Measurements from ENCODE around the gene SYMPK. TPM values are rescaled to one million over a fixed set of nuclear protein-coding genes. Genes with fewer than 3 reads are reported as not detected.
"Not testable (repeated sequence)": the region's sequence is repeated elsewhere in the genome, so short reads cannot be mapped to it uniquely, and the experiment has no call there.

The SYMPK gene
- total RNA-seq, 1 experiment from 2014 or later = 47.7 TPM

DNA sequence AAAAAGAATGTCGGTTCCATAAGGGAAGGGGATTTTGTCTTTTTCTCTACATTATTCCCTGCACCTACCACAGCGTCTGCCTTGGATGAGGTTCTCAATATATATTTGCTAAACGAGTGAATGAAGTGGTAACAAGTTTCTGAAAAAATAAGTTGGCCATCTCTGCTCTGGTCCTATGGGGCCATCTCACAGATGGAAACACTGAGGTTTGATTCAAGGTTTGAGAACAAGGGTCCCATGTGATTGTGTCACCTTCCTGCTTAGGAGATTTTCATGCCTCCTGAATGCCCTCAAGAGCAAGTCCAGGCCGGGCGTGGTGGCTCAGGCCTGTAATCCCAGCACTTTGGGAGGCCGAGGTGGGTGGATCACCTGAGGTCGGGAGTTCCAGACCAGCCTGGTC is 36.3 kb upstream of the SYMPK start:
- Histone ChIP-seq H3K4me3 (ENCODE audit: low read depth in 2 of 2, low read length in 2 of 2) (no peak overlapping the region), H3K27me3 (ENCODE audit: control insufficient read depth, insufficient read depth, low read length) (no peaks in the 10 kb centered on the region), H3K4me1 (ENCODE audit: control insufficient read depth, insufficient read depth, low read length) (peaks cover 3% of the 10 kb centered on the region), H3K27ac (ENCODE audit: low read length) (no peak overlapping the region), H3K36me3 (ENCODE audit: control insufficient read depth, insufficient read depth, low read length) (peaks cover 2% of the 10 kb centered on the region; the same call in 1 of the 2 replicates), H3K9me3 (ENCODE audit: control insufficient read depth, insufficient read depth, low read depth, low read length) (no peaks in the 10 kb centered on the region)
- no peak for ATAC-seq
- CTCF ChIA-PET = no interaction called here
- POLR2A ChIA-PET = no interaction called here
- no TSS peak for BruUV-seq (replicated peaks)
- DNase-seq (ENCODE audit: low read depth, low spot score) = no peak
- in situ Hi-C loops (cut with HindIII; ENCODE audit: low pct_unique_long_range_greater_than_20kb, low sequenced_read_pairs) = no loop called here
- intact Hi-C loops (cut with micrococcal nuclease; ENCODE audit: unreplicated experiment) = no loop called here
- TF ChIP-seq SIN3A (IDR thresholded peaks at IDR 0.05; ENCODE audit: borderline replicate concordance, insufficient read depth, low read depth, low read length) = no peak
- TF ChIP-seq, protein P1, sequence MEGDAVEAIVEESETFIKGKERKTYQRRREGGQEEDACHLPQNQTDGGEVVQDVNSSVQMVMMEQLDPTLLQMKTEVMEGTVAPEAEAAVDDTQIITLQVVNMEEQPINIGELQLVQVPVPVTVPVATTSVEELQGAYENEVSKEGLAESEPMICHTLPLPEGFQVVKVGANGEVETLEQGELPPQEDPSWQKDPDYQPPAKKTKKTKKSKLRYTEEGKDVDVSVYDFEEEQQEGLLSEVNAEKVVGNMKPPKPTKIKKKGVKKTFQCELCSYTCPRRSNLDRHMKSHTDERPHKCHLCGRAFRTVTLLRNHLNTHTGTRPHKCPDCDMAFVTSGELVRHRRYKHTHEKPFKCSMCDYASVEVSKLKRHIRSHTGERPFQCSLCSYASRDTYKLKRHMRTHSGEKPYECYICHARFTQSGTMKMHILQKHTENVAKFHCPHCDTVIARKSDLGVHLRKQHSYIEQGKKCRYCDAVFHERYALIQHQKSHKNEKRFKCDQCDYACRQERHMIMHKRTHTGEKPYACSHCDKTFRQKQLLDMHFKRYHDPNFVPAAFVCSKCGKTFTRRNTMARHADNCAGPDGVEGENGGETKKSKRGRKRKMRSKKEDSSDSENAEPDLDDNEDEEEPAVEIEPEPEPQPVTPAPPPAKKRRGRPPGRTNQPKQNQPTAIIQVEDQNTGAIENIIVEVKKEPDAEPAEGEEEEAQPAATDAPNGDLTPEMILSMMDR (IDR thresholded peaks at IDR 0.05) = no peak
- TF ChIP-seq, protein P2, sequence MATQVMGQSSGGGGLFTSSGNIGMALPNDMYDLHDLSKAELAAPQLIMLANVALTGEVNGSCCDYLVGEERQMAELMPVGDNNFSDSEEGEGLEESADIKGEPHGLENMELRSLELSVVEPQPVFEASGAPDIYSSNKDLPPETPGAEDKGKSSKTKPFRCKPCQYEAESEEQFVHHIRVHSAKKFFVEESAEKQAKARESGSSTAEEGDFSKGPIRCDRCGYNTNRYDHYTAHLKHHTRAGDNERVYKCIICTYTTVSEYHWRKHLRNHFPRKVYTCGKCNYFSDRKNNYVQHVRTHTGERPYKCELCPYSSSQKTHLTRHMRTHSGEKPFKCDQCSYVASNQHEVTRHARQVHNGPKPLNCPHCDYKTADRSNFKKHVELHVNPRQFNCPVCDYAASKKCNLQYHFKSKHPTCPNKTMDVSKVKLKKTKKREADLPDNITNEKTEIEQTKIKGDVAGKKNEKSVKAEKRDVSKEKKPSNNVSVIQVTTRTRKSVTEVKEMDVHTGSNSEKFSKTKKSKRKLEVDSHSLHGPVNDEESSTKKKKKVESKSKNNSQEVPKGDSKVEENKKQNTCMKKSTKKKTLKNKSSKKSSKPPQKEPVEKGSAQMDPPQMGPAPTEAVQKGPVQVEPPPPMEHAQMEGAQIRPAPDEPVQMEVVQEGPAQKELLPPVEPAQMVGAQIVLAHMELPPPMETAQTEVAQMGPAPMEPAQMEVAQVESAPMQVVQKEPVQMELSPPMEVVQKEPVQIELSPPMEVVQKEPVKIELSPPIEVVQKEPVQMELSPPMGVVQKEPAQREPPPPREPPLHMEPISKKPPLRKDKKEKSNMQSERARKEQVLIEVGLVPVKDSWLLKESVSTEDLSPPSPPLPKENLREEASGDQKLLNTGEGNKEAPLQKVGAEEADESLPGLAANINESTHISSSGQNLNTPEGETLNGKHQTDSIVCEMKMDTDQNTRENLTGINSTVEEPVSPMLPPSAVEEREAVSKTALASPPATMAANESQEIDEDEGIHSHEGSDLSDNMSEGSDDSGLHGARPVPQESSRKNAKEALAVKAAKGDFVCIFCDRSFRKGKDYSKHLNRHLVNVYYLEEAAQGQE (IDR thresholded peaks at IDR 0.05; ENCODE audit: insufficient read depth in 1 of 2, low read depth in 2 of 2, low read length in 1 of 2) = no peak
- no peak for TF ChIP-seq TCF7L2 (IDR thresholded peaks at IDR 0.05; ENCODE audit: low read depth, low read length)
- TF ChIP-seq POLR2AphosphoS5 (IDR thresholded peaks at IDR 0.05; ENCODE audit: low read depth, low read length) = no peak

DNA sequence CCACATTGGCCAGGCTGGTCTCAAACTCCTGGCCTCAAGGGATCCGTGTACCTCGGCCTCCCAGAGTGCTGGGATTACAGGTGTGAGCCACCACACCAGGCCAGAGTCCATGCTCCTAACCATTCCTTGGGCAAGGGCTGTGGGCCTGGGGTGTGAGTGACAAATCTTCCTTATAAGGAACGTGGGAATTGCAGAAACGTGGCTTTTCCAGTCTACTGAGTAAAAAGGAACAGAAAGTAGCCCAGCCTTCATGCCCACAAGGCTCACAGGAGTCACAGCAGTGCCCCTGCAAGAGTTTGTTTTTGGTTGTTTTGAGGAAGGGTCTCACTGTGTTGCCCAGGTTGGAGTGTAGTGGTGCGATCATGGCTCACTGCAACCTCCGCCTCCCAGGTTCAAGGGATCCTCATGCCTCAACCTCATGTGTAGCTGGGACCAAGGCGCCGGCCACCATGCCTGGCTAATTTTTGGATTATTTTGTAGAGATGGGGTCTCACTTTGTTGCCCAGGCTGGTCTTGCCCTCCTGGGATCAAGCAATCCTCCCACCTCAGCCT is 34.4 kb upstream of the SYMPK start:
- DNase-seq (ENCODE audit: low read depth, low spot score) (no peak), ATAC-seq (no peak)
- TF ChIP-seq, protein P2 (IDR thresholded peaks at IDR 0.05; ENCODE audit: insufficient read depth in 1 of 2, low read depth in 2 of 2, low read length in 1 of 2) = no peak
- TF ChIP-seq, protein P1 (IDR thresholded peaks at IDR 0.05) = no peak
- TF ChIP-seq TCF7L2 (IDR thresholded peaks at IDR 0.05; ENCODE audit: low read depth, low read length) = no peak
- no peak for TF ChIP-seq POLR2AphosphoS5 (IDR thresholded peaks at IDR 0.05; ENCODE audit: low read depth, low read length)
- TF ChIP-seq SIN3A (IDR thresholded peaks at IDR 0.05; ENCODE audit: borderline replicate concordance, insufficient read depth, low read depth, low read length) = no peak
- Histone ChIP-seq H3K9me3 (ENCODE audit: control insufficient read depth, insufficient read depth, low read depth, low read length) (no peaks in the 10 kb centered on the region), H3K4me1 (ENCODE audit: control insufficient read depth, insufficient read depth, low read length) (peaks cover 3% of the 10 kb centered on the region), H3K36me3 (ENCODE audit: control insufficient read depth, insufficient read depth, low read length) (peaks cover 2% of the 10 kb centered on the region; the same call in 1 of the 2 replicates), H3K27ac (ENCODE audit: low read length) (no peak overlapping the region), H3K4me3 (ENCODE audit: low read depth in 2 of 2, low read length in 2 of 2) (no peak overlapping the region), H3K27me3 (ENCODE audit: control insufficient read depth, insufficient read depth, low read length) (no peaks in the 10 kb centered on the region)
- CTCF ChIA-PET = no interaction called here
- intact Hi-C loops (cut with micrococcal nuclease; ENCODE audit: unreplicated experiment) (no loop called here), in situ Hi-C loops (cut with HindIII; ENCODE audit: low pct_unique_long_range_greater_than_20kb, low sequenced_read_pairs) (no loop called here)
- BruUV-seq (replicated peaks) = no TSS peak
- POLR2A ChIA-PET = no interaction called here

DNA sequence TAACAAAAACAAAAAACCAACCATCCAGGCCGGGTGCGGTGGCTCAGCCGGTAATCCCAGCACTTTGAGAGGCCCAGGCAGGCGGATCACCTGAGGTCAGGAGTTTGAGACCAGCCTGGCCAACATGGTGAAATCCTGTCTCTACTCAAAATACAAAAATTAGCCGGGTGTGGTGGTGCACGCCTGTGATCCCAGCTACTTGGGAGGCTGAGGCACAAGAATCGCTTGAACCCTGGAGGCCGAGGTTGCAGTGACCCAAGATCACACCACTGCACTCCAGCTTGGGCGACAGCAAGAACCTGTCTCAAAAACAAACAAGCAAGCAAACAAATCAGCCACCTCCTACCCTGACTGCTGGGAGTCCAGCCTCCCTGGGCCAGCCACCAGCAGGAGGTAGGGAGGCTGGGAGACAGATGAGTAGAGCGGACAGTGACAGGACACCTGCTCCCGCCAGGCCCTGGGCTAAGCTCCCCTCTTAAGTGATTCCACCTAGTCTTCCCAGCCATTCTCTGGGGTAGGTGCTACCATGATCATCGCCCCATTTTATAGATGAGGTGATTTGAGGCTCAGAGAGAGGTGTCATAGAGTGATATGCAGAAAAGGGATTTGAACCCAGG is 33.1 kb upstream of the SYMPK start:
- H3K4me1 ChIP-seq (ENCODE audit: control insufficient read depth, insufficient read depth, low read length); H3K27ac ChIP-seq (ENCODE audit: low read length); DNase-seq (ENCODE audit: low read depth, low spot score); H3K4me3 ChIP-seq (ENCODE audit: low read depth in 2 of 2, low read length in 2 of 2); POLR2A ChIA-PET; ATAC-seq; BruUV-seq (replicated peaks); intact Hi-C loops (cut with micrococcal nuclease; ENCODE audit: unreplicated experiment); in situ Hi-C loops (cut with HindIII; ENCODE audit: low pct_unique_long_range_greater_than_20kb, low sequenced_read_pairs); H3K27me3 ChIP-seq (ENCODE audit: control insufficient read depth, insufficient read depth, low read length); CTCF ChIA-PET; H3K36me3 ChIP-seq (ENCODE audit: control insufficient read depth, insufficient read depth, low read length); H3K9me3 ChIP-seq (ENCODE audit: control insufficient read depth, insufficient read depth, low read depth, low read length): not testable (repeated sequence)

All from Panc1 (cell line).